GM18909 (cell line): ENCODE results near the gene TRAF2.

Experiments
- ATAC-seq: cut with Tn5 transposase; IDR thresholded peaks from one replicate; pipeline ENCODE4 v1.9.1; 2021; ENCODE audit warnings: mild to moderate bottlenecking; ENCODE audit not compliant: unreplicated experiment, poor library complexity

TRAF2 gene

GRCh38 chr9:136846376-136847087, 39.8 kb upstream of the TRAF2 start:
- no peak for ATAC-seq

- ATAC-seq = no peak
These were observed 39.1 kb upstream of the TRAF2 start for GRCh38 chr9:136847088-136847825.

- ATAC-seq = no peak
These were observed 38.4 kb upstream of the TRAF2 start for GRCh38 chr9:136847826-136848392.

- ATAC-seq = no peak
These were observed 37.8 kb upstream of the TRAF2 start for GRCh38 chr9:136848393-136849037.

GRCh38 chr9:136849038-136849959, 37.0 kb upstream of the TRAF2 start, which contains the start of gene PHPT1:
Gene PHPT1, plus strand, starts transcription at chr9:136849409. Its CDS starts 22 bp downstream, at chr9:136849431.
- ATAC-seq = peak; percentile 79

GRCh38 chr9:136849960-136850865, 36.1 kb upstream of the TRAF2 start:
- ATAC-seq = no peak

- ATAC-seq = no peak
These were observed 35.2 kb upstream of the TRAF2 start for GRCh38 chr9:136850866-136851775.

GRCh38 chr9:136851941-136852663, 34.2 kb upstream of the TRAF2 start, which contains the start of gene MAMDC4:
Gene MAMDC4, plus strand, starts transcription at chr9:136852346. Its CDS starts 71 bp downstream, at chr9:136852417.
- no peak for ATAC-seq

- no peak for ATAC-seq
These were observed 33.4 kb upstream of the TRAF2 start for GRCh38 chr9:136852664-136853595.

GRCh38 chr9:136853596-136854112, 32.7 kb upstream of the TRAF2 start:
- ATAC-seq = no peak

GRCh38 chr9:136854113-136854841, 32.0 kb upstream of the TRAF2 start:
- no peak for ATAC-seq

GRCh38 chr9:136854842-136855460, 31.4 kb upstream of the TRAF2 start:
- no peak for ATAC-seq

- ATAC-seq = no peak
These were observed 30.7 kb upstream of the TRAF2 start for GRCh38 chr9:136855461-136856078.

GRCh38 chr9:136856079-136856476, 30.2 kb upstream of the TRAF2 start:
- no peak for ATAC-seq
